NCI-H187 (cell line): ENCODE data around the gene ZW10.
"Not testable (repeated sequence)": the region's sequence is repeated elsewhere in the genome, so short reads cannot be mapped to it uniquely, and the experiment has no call there.

Experiments
- DNase-seq, 2 experiments: peaks; one replicate each; lab custom pipeline; 2025; lab: John Stamatoyannopoulos, UW

The ZW10 gene, protein sequence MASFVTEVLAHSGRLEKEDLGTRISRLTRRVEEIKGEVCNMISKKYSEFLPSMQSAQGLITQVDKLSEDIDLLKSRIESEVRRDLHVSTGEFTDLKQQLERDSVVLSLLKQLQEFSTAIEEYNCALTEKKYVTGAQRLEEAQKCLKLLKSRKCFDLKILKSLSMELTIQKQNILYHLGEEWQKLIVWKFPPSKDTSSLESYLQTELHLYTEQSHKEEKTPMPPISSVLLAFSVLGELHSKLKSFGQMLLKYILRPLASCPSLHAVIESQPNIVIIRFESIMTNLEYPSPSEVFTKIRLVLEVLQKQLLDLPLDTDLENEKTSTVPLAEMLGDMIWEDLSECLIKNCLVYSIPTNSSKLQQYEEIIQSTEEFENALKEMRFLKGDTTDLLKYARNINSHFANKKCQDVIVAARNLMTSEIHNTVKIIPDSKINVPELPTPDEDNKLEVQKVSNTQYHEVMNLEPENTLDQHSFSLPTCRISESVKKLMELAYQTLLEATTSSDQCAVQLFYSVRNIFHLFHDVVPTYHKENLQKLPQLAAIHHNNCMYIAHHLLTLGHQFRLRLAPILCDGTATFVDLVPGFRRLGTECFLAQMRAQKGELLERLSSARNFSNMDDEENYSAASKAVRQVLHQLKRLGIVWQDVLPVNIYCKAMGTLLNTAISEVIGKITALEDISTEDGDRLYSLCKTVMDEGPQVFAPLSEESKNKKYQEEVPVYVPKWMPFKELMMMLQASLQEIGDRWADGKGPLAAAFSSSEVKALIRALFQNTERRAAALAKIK

DNA sequence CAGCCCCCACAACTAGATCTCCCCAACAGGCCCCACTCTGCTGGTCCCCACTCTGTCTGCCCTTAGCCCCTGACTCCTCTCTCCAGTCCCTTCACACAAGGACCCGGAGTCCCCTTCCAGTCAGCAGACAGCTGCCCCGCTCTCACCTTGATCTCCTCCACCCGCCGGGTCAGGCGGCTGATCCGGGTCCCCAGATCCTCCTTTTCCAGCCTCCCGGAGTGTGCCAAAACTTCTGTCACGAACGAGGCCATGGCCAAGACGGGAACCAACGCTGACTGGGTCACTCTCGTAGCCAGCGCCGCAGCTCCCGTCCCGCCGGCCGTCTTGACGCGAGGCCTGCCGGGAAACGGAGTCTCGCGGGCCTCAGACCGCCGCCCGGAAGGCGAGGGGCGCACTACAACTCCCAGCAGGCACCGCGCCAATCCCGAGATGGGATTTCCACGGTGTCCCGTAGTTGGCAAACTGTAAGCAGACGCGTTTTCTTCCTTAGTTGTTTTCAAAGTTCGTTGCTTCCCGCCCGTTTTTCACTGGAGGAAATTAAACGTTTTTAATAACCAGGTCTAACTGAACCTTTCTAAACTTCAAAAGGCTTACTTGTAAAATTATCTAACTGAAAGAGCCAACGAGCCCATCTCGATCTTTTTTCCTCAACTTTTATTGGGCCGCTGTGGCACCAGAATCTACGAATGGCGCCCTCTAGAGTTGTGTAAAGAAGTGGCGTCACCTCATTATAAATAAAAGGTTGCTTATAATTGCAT is at the start of gene ZW10:
TSS of gene ZW10 (minus strand) at position 277 of the 758 bp plus-strand sequence. CDS start at position 251, 26 bp downstream.
- DNase-seq = peak; percentile 80 to 95

DNA sequence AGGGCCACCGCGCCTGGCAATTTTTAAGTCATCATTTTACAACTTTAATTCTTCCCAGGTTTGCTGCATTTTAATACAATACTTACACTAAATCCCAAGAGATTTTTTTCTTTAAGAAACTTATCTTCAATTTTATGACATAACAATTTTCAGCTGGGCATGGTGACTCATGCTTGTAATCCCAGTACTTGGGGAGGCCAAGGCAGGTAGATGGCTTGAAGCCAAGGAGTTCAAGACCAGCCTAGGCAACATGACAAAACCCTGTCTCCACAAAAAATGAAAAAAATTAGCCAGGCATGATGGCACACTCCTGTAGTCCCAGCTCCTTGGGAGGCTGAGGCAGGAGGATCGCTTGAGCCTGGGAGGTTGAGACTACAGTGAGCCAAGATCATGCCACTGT is 44.9 kb upstream of the ZW10 start:
- no peak for DNase-seq

DNA sequence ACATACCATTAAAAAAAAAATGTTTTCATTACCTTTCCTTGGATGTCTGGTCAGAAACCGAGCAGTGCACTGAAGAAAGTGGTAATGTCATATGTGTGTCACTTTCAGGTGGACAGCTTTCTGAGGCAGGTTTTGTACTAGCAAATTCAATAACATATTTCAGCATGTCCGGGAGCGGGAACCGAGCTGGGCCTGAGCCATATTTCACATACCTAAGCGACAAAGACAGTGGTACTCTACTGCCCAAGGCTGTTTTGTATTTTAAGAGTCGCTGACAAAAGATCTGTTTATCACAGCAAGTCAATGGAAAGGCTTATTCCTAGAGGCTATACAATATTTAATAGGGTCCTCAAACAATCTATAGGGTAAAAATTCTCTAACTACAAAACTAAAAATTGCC is 44.1 kb upstream of the ZW10 start:
- DNase-seq = no peak

DNA sequence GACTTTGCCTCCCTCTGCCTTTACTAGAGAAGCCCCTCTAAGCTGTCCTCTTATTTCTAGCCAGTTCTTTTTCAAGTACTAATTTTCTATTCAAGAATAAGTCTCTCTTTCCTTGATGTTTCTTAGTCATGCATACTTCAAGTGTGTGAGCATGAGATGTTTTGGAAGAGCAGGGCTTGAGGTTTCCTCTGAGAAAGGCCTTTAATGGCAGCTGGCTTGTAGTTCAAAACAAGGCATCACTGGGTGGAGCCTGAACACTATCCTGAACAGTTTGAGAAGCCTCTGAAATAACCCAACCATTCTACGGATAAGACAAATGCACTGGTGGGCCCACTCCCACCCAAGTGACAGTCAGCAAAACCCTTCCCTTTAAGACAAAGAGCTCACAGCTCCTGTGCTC is 43.7 kb upstream of the ZW10 start:
- DNase-seq = no peak

DNA sequence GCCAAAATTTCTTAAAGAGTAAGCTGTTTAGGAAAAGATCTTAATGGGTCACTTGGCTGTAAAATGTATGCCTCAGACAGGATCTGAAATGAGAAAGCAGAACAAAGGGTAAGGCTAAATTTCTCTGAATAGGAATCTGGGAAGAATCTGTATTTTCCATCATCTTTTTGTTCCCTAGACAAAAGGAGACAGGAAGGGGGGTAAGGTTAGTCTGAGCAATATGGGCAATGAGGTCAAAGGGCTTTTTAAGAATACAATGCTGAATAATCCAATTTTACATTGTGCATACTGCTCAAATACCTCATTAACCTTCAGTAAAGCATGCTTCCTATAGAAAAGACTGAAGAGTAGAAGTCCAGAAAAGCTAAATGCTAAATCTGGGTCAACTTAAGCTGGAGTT is 40.7 kb upstream of the ZW10 start:
- DNase-seq = no peak

DNA sequence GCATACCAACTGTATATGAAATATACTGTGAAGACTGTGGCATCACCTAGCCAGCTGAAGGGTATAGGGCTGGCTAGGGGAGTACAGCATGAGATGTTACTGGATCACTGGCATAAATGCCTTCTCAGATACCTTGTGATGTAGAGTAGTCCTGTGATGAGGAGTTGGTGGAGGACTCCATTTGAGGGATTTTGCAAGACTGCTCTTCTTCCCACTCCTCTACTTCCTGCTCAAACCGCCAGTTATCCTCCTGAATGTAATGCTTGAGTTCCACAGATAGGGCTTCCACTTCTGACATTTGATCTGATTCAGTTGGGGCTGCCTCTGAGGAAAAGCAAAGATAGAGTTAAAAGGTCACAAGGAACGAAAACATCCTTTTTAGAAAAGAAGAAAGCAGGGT is 35.4 kb upstream of the ZW10 start:
- DNase-seq = no peak

DNA sequence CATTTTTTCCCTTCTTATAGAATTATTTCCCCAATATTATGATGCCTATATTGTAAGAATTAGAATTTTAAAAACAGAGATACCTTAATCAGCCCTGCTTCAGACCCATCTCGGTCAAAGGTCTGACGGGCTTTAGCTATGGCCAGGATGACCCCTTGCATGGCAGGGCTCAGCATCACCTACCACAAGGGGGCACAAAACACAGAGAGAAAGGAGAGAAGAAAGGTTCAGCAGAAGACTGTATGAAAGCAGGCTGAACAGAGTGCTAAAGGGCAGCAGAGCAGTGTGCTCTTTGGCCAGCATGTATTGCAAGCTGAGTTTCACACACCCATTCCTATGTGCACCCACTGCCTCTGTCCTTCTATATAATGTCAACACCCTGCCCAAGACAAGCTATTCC is 32.9 kb upstream of the ZW10 start:
- no peak for DNase-seq

DNA sequence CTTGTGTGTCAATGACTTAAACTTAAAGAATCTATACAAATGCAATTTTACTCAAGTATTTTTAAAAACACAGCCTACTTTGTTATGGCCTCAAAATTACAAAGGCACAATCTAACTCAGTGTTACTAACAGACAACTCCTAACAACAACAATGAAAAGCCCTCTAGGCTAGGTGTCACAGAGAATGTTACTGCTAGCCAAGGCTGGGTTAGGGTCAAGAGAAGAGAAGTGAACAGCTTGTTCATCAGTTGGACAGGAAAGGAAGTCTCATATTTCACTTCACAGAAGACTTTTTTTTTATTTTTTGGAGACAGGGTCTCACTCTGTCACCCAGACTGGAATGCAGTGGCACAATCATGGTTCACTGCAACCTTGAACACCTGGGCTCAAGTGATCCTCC is 32.1 kb upstream of the ZW10 start:
- DNase-seq = no peak

DNA sequence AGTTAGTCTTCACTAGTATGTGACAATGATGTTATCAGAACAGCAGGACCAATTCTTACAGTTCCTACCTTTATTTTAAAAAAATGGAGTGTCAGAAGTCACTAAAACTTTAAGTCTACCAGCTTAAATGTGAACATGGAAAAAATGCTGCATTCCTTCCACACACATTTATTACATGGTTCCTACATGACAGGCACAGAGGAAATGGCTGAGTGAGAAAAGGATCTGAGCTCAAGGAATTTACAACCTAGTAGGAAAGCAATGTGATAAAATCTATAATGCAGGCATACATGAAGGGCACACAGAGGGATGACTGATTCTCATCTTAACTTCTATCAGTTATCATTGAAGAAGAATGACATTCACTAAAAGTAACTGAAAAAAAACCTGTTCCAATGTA is 29.1 kb upstream of the ZW10 start:
- no peak for DNase-seq

DNA sequence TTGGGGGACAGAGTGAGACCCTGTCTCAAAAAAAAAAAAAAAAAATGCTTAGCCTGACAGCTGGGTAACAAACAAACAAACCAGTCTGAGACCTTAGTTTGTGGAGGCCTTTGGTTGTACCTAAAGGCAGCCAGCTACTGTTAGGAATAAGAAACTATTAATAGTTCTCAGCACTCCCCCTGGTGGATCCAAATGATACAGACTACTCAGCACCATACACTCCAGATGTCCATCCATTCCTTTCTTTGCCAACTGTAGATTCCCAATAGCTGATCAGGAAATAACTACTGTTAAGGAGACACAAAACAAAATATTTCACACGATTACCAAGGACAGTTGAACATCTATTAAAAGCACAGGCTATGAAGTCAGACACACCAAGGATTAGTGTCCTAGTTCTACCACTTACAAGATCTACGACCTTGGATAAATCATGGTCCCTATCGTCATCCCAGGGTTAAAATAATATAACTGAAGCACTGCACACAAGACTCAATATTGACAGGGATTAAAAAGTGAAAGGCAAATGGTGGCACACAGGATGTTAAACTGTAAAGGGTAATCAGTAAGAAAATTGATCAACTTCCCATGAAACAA is 23.3 kb upstream of the ZW10 start:
- no peak for DNase-seq

DNA sequence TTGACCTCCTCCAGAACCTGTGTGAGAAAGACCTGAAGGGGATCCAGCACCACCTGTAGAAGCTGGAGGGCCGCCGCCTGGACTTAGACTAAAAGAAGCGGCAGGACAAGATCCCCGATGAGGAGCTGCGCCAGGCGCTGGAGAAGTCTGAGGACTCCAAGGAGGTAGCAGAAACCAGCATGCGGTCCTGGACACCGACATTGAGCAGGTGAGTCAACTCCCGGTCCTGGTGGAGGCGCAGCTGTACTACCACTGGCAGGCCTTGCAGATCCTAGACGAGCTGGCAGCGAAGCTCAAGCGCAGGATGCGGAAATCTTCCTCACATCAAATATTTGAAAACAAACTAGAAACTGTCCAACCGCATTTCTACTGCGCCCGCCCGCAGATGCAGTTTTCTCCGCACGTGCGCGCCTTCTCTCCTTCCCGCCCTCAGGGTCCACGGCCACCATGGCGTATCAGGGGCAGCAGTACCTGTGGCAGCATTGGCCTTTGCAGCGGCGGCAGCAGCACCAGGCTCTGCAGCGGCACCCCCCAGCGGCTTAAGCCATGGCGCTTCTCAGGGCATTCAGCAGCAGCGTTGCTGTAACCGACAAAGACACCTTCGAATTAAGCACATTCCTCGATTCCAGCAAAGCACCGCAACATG is 16.3 kb upstream of the ZW10 start:
- DNase-seq = no peak

DNA sequence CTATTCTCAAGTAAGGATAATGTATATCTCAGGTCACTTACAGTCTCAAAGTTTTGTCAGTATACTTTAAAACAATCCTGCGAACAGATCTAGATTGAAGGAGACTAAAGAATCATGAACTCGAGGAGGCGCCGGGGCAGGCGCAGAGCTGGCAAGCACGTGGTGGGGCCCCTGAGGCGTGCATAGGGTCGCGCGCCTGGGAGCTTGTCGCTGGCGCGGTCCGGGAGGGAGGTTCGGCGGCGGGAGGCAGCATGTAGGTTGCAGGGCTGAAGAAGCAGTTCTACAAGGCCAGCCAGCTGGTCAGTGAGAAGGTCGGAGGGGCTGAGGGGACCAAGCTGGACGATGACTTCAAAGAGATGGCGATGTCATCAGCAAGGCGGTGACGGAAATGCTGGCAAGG is 15.5 kb upstream of the ZW10 start:
- DNase-seq = not testable (repeated sequence)

DNA sequence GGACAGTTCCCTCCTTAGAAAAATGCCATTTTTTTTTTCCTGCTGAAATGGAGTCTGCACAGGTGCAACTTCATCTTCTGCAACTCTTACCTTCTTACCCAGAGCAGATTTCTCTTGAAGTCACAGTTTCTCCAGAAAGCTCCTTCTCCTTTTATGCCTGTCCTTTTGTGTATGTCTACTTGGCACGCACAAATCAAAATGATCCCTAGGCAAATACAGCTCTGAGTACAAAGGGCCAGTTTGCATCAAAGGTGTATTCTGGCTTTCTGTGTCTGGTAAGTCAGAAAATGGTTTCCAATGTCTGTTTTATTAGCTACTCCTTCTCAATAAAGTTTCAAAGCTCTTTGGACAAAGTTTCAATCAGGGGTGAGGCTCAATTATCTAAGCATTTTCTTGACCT is 8.6 kb upstream of the ZW10 start:
- DNase-seq = no peak

DNA sequence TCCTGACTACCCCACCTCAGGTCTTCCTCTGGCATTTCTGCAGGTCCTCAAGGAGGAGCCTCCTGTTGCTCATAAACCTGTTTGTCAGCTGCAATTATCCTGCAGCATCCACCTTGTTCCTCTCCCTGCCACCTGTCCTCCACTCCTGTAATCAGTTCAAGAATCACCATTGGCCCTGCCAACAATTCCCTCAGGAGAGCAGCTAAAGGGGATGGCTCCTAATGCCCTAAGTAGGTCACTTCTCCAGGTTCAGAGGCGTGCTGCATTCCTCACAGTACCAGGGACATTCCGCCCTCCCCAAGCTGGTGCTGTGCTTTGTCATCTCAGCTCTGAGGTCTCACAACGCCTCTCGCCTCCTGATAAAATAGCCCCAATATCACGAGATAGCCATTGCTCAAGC is 8.2 kb upstream of the ZW10 start:
- no peak for DNase-seq

DNA sequence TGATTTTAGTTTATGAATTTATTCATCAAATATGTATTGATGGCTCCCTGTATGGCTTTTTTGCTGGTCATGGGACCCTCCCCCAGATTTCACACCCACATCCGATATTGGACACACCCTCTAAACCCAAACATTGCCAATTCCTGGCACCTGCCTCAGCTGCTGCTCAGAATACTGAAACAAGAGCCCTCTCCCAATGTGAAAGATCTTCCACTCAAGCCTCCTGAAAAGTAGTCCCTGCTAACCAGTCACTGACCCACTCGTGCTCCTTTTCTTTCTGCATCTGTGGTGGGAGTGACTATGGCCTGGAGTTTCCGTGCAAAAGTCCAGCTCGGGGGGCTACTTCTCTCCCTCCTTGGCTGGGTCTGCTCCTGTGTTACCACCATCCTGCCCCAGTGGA is 6.0 kb upstream of the ZW10 start, which contains the start of gene CLDN25:
TSS of gene CLDN25 (plus strand) at position 301 of the 400 bp plus-strand sequence. CDS start at position 301, 0 bp downstream.
- DNase-seq = no peak

DNA sequence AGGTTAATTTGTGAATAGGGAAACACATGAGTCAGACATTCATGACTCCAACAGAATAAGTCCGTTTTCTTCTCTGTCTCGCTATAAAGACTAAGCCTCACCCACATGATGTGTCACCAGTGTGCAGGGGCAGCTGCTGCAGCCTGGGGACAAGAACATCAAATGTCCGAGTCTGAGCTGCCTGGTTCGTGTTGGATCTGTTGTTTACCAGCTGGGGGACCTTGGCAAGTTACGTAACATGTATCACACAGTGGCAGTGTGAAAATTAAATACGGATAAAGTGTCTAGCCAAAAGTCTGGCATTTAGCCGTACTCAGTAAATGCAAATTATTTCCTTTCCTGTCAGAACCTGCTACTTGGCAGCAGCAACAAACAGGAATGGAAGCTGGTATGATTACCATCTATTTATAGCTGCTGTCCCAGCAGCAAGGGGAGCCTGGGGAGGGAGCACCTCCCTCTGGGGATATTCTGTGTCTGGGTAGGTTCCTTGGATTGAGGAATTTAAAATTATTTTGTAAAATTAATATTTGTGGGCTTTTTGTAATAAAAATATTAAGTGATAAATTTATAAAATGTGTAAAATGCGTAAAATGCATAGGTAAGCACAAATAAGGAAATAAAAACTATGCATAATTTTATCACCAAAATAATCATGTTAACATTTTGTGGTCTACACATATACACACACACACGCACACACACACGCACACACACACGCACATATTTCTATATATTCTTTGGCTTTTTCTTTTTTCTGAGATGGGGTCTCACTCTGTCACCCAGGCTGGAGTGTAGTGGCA is 4.8 kb upstream of the ZW10 start:
- no peak for DNase-seq

DNA sequence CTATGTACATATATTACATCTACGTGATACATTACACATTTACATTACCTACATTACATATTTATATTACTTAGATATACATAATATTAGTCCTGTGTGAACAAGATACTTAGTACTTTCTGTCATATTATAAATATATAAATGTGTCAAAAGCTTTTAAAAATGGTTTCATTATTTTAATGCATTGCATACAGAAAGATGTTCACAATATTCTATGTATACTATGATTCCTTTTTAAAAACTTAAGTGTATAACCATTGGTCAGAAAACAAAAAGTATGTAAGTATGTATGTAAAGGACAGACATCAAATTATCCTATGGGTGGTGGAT is 647 bp upstream of the ZW10 start:
- no peak for DNase-seq

DNA sequence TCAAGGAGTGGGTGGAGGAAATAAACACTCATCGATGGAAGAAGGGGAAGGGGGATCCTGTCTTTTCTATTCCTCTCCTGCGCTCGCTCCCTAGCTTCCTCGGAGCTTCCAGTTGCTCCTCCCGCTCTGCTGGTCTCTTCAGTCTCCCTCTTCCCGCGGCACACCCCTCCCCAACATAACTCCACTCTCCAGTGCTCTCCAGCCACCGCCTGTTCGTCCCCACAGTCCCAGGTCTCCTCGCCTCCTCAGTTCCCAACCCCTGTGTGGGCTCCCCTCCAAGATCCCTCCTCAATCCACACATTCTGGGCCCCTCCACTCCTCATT is 438 bp downstream of the ZW10 start:
- no peak for DNase-seq

DNA sequence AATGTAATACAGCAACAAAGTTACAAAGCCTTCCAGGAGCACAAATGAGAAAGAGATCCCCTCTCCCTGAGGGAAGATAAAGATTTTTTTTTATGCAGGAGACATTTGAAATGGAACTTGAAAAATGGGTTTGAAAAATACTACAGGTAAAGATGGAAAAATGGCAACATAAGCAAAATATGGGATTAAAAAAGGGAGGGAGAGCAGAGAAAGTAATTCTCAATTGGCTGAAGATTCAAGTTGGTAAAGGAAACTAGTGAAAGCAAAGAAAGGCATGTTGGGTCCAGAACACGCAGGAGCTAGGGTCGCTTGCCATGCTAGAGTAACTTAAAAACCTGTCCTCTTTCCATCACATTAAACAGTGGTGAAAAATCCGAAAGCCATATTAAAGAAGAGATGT is 1.5 kb downstream of the ZW10 start:
- DNase-seq = no peak

DNA sequence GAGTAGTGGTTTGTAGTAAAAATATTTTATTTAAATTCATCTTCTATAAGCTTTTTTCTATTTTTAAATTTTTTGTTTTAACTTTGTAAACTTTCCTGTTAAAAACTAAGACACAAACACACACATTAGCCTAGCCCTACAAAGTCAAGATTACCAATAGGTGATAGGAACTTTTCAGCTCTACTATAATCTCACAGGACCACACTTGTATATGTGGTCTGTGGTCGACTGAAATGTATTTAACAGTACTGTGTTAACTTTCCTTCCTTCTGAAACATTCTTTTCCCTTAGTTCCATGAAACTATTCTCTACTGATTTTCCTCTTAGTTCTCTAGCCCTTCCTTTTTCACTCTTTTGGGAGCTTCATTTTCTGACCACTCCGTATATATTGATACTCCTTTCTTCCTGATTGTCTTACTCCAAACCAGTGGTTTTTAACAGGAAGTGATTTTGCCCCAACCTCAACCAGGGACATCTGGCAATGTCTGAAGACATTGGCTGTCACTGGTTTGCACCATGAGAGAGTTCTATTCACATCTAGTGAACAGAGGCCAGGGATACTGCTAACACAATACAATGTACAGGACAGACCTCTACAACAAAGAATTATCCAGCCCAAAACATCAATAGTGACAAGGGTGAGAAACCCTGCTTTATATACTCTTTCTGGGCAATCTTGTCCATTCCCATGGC is 8.8 kb downstream of the ZW10 start:
- DNase-seq = no peak

DNA sequence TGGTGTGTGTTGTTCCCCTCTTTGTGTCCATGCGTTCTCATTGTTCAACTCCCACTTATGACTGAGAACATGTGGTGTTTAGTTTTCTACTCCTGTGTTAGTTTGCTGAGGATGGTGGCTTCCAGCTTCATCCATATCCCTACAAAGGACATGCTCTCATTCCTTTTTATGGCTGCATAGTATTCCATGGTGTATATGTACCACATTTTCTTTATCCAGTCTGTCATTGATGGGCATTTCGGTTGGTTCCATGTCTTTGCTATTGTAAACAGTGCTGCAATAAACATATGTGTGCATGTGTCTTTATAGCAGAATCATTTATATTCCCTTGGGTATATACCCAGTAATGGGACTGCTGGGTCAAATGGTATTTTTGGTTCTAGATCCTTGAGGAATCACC is 10.5 kb downstream of the ZW10 start:
- DNase-seq = not testable (repeated sequence)
